GM19455 (cell line): ENCODE results near the gene DNAH5.
"Not testable (repeated sequence)": the region's sequence is repeated elsewhere in the genome, so short reads cannot be mapped to it uniquely, and the experiment has no call there.

Experiments
- ATAC-seq: cut with Tn5 transposase; IDR thresholded peaks from one replicate; pipeline ENCODE4 v1.9.1; 2021; ENCODE audit not compliant: unreplicated experiment

Gene DNAH5

GRCh38 chr5:13944560-13945199 is at the start of gene DNAH5:
TSS of gene DNAH5 (minus strand) at chr5:13944688. CDS start at chr5:13944438, 250 bp downstream.
- ATAC-seq, result no peak

GRCh38 chr5:13993926-13994325 is 49.4 kb upstream of the DNAH5 start:
- no peak for ATAC-seq

GRCh38 chr5:13992795-13993194 is 48.3 kb upstream of the DNAH5 start:
- ATAC-seq, result no peak

- no peak for ATAC-seq
Measured at GRCh38 chr5:13991365-13991764, 46.9 kb upstream of the DNAH5 start.

- ATAC-seq, result no peak
Measured at GRCh38 chr5:13990896-13991295, 46.4 kb upstream of the DNAH5 start.

GRCh38 chr5:13989832-13990231 is 45.3 kb upstream of the DNAH5 start:
- ATAC-seq, result no peak

GRCh38 chr5:13987843-13988464 is 43.5 kb upstream of the DNAH5 start:
- ATAC-seq, result peak; percentile 74

- ATAC-seq, result no peak
Measured at GRCh38 chr5:13985731-13986418, 41.4 kb upstream of the DNAH5 start.

GRCh38 chr5:13984888-13985287 is 40.4 kb upstream of the DNAH5 start:
- ATAC-seq, result not testable (repeated sequence)

- no peak for ATAC-seq
Measured at GRCh38 chr5:13976867-13977830, 32.7 kb upstream of the DNAH5 start.

GRCh38 chr5:13976223-13976622 is 31.7 kb upstream of the DNAH5 start:
- ATAC-seq, result no peak

GRCh38 chr5:13975246-13975645 is 30.8 kb upstream of the DNAH5 start:
- ATAC-seq, result no peak

GRCh38 chr5:13973724-13974123 is 29.2 kb upstream of the DNAH5 start:
- no peak for ATAC-seq

GRCh38 chr5:13972029-13972428 is 27.5 kb upstream of the DNAH5 start:
- ATAC-seq, result no peak

GRCh38 chr5:13957032-13957645 is 12.7 kb upstream of the DNAH5 start:
- ATAC-seq, result peak; percentile 91

GRCh38 chr5:13956471-13956870 is 12.0 kb upstream of the DNAH5 start:
- ATAC-seq, result no peak

GRCh38 chr5:13955896-13956295 is 11.4 kb upstream of the DNAH5 start:
- no peak for ATAC-seq

GRCh38 chr5:13946111-13946510 is 1.6 kb upstream of the DNAH5 start:
- ATAC-seq, result no peak

- ATAC-seq, result no peak
Measured at GRCh38 chr5:13945271-13945670, 783 bp upstream of the DNAH5 start.

GRCh38 chr5:13943676-13944075 is 812 bp downstream of the DNAH5 start:
- no peak for ATAC-seq

GRCh38 chr5:13941468-13941867 is 3.0 kb downstream of the DNAH5 start:
- no peak for ATAC-seq
